HepG2 (cell line): Measurements from ENCODE around the gene NFE2L2. TPM values are rescaled to one million over a fixed set of nuclear protein-coding genes. Genes with fewer than 3 reads are reported as not detected.

Experiments
- ATRX ChIP-seq: sonication (generic); formaldehyde crosslinking; IDR thresholded peaks from 2 replicates; pipeline ENCODE4 v1.4.0; 2020; ENCODE audit warnings: missing genetic modification reagents, borderline replicate concordance
- BHLHE40 ChIP-seq: IDR thresholded peaks from 2 replicates; pipeline ENCODE4 v1.6.1; 2011; ENCODE audit warnings: low read length, improper control_type of control experiment
- CEBPG ChIP-seq: IDR thresholded peaks from 2 replicates; pipeline ENCODE4 v1.6.1; 2016
- CREBL2 ChIP-seq: sonication (generic); formaldehyde crosslinking; IDR thresholded peaks from 2 replicates; pipeline ENCODE4 v1.8.1; 2023; ENCODE audit warnings: missing genetic modification reagents, mild to moderate bottlenecking, borderline replicate concordance
- EED ChIP-seq: sonication (generic); formaldehyde crosslinking; IDR thresholded peaks from 2 replicates; pipeline ENCODE4 v1.5.0; 2020; ENCODE audit warnings: mild to moderate bottlenecking, missing genetic modification reagents
- FOXP4 ChIP-seq: sonication (generic); formaldehyde crosslinking; IDR thresholded peaks from 2 replicates; pipeline ENCODE4 v1.4.0; 2020; ENCODE audit warnings: missing genetic modification reagents
- IRX3 ChIP-seq: sonication (generic); formaldehyde crosslinking; IDR thresholded peaks from 2 replicates; pipeline ENCODE4 v1.8.1; 2023; ENCODE audit warnings: mild to moderate bottlenecking, low read depth, missing genetic modification reagents, borderline replicate concordance
- KLF16 ChIP-seq, 2 experiments: sonication (generic) in 1 of 2; formaldehyde crosslinking in 1 of 2; IDR thresholded peaks; 2 replicates each; pipeline versions ENCODE4 v1.6.1 to v1.8.0; 2016 to 2023; ENCODE audit warnings: missing genetic modification reagents in 2 of 2, missing compliant biosample characterization in 1 of 2
- MED8 ChIP-seq: sonication (generic); formaldehyde crosslinking; IDR thresholded peaks from 2 replicates; pipeline ENCODE4 v1.8.1; 2023; ENCODE audit warnings: mild to moderate bottlenecking, missing genetic modification reagents; ENCODE audit not compliant: insufficient replicate concordance
- NFKB2 ChIP-seq: sonication (generic); formaldehyde crosslinking; IDR thresholded peaks from 2 replicates; pipeline ENCODE4 v1.4.0; 2020; ENCODE audit warnings: missing genetic modification reagents, borderline replicate concordance
- NFKBIZ ChIP-seq: IDR thresholded peaks from 2 replicates; pipeline ENCODE4 v1.6.1; 2018; ENCODE audit warnings: missing genetic modification reagents, missing compliant biosample characterization
- TIGD3 ChIP-seq: sonication (generic); formaldehyde crosslinking; IDR thresholded peaks from 2 replicates; pipeline ENCODE4 v1.5.1; 2020; ENCODE audit warnings: mild to moderate bottlenecking, missing genetic modification reagents, borderline replicate concordance
- ZBTB14 ChIP-seq: sonication (generic); formaldehyde crosslinking; IDR thresholded peaks from 2 replicates; pipeline ENCODE4 v1.4.0; 2020; ENCODE audit warnings: missing genetic modification reagents
- ZNF253 ChIP-seq: sonication (generic); formaldehyde crosslinking; IDR thresholded peaks from 2 replicates; pipeline ENCODE4 v1.8.0; 2022; ENCODE audit warnings: mild to moderate bottlenecking, missing genetic modification reagents, borderline replicate concordance
- ZNF710 ChIP-seq: sonication (generic); formaldehyde crosslinking; IDR thresholded peaks from 2 replicates; pipeline ENCODE4 v1.5.0; 2020; ENCODE audit warnings: mild to moderate bottlenecking, missing genetic modification reagents, borderline replicate concordance
- ZNF772 ChIP-seq: sonication (generic); formaldehyde crosslinking; IDR thresholded peaks from 2 replicates; pipeline ENCODE4 v1.5.0; 2020; ENCODE audit warnings: mild to moderate bottlenecking, missing genetic modification reagents
- polyA plus RNA-seq, 8 experiments: library from polyadenylated mRNA; depleted of rRNA in 3 of 8; stranded (reverse) in 7 of 8; unstranded in 1 of 8; fragments of >200 nt; fragmentation: Illumina TruSeq in 4 of 8; extraction: Trizol in 4 of 8; gene quantifications; 2 replicates each; pipeline versions ENCODE4 v1.2.1 to v1.2.3, GENCODE V29; 2011 to 2016; ENCODE audit warnings: low read depth in 4 of 8, missing spikeins in 1 of 8, mixed read lengths in 1 of 8; ENCODE audit not compliant: insufficient read depth in 1 of 8
- total RNA-seq, 5 experiments: library from RNA; depleted of rRNA; stranded (reverse); fragments of >200 nt; fragmentation: Illumina TruSeq; extraction: Trizol; gene quantifications; 2 replicates each; pipeline ENCODE4 v1.2.3, GENCODE V29; 2016; ENCODE audit warnings: low read depth in 1 of 5

The NFE2L2 gene
- total and polyA plus RNA-seq, 2 of the 13 experiments (the other 11 are each of a cell fraction or from before 2014, with no cell fraction given) = 84.6 to 215 TPM

- TF ChIP-seq ZNF710 (CRISPR knock-in tag) (peak; percentile 92), CEBPG (CRISPR knock-in tag) (no peak), CREBL2 (peak; percentile 80; the same call in 1 of the 2 replicates), ZBTB14 (peak; percentile 98), KLF16 (CRISPR knock-in tag; IDR thresholded peaks at IDR 0.05) (peak in 1 of 2 experiments; percentile 93; a peak in 2 of 4 replicates), FOXP4 (peak; percentile 60), TIGD3 (peak; percentile 70; the same call in 1 of the 2 replicates), ATRX (no peak), ZNF772 (peak; percentile 87), NFKB2 (CRISPR knock-in tag) (peak; percentile 66), ZNF253 (CRISPR knock-in tag) (no peak; the same call in 1 of the 2 replicates), BHLHE40 (peak; percentile 82), MED8 (peak; percentile 23), EED (CRISPR knock-in tag) (peak; percentile 47; the same call in 1 of the 2 replicates), IRX3 (no peak; the same call in 1 of the 2 replicates), NFKBIZ (CRISPR knock-in tag) (no peak)
These were observed 52.2 kb downstream of the NFE2L2 start, which contains the start of gene HNRNPA3 (continued) for GRCh38 chr2:177212106-177212890.
